Liver (tissue), 9 donors: ENCODE measurements around the gene SPAST. TPM values are rescaled to one million over a fixed set of nuclear protein-coding genes. Genes with fewer than 3 reads are reported as not detected.
"Not testable (repeated sequence)": the region's sequence is repeated elsewhere in the genome, so short reads cannot be mapped to it uniquely, and the experiment has no call there.

Experiments
- DNase-seq: peaks from one replicate; pipeline ENCODE4 v3.0.0-alpha.2; 2017; ENCODE audit warnings: low spot score
- H3K27ac ChIP-seq, 2 donors: one replicate each; pipeline ENCODE4 v1.7.0; 2013; ENCODE audit warnings: inconsistent platforms in 2 of 2, low read length in 2 of 2, control low read depth in 1 of 2, low read depth in 1 of 2, mild to moderate bottlenecking in 1 of 2
- H3K27me3 ChIP-seq, 4 donors: one replicate each; pipeline versions ENCODE4 v1.6.1 to v1.7.0; 2013; ENCODE audit warnings: low read length in 3 of 4, inconsistent platforms in 1 of 4, mild to moderate bottlenecking in 1 of 4, moderate library complexity in 1 of 4; ENCODE audit not compliant: control insufficient read depth in 4 of 4, insufficient read depth in 4 of 4
- H3K36me3 ChIP-seq, 4 donors: one replicate each; pipeline versions ENCODE4 v1.6.1 to v1.7.0; 2013; ENCODE audit warnings: low read length in 3 of 4, mild to moderate bottlenecking in 3 of 4, low read depth in 1 of 4, moderate library complexity in 1 of 4; ENCODE audit not compliant: control insufficient read depth in 4 of 4, insufficient read depth in 3 of 4
- H3K4me1 ChIP-seq, 4 donors: one replicate each; pipeline versions ENCODE4 v1.6.1 to v1.7.0; 2013; ENCODE audit warnings: low read length in 3 of 4, mild to moderate bottlenecking in 3 of 4, moderate library complexity in 1 of 4; ENCODE audit not compliant: control insufficient read depth in 4 of 4, insufficient read depth in 4 of 4
- H3K4me3 ChIP-seq, 3 donors: one replicate each; pipeline versions ENCODE4 v1.6.1 to v1.7.0; 2013; ENCODE audit warnings: low read length in 3 of 3, control low read depth in 1 of 3, low read depth in 1 of 3, mild to moderate bottlenecking in 1 of 3
- H3K9ac ChIP-seq, 2 donors: one replicate each; pipeline ENCODE4 v1.7.0; 2013; ENCODE audit warnings: low read length in 2 of 2, mild to moderate bottlenecking in 2 of 2, moderate library complexity in 2 of 2, control low read depth in 1 of 2, low read depth in 1 of 2
- H3K9me3 ChIP-seq, 4 donors: one replicate each; pipeline versions ENCODE4 v1.6.1 to v1.7.0; 2013; ENCODE audit warnings: low read length in 3 of 4; ENCODE audit not compliant: control insufficient read depth in 4 of 4
- ATF3 ChIP-seq: IDR thresholded peaks from 2 replicates; pipeline ENCODE4 v1.6.1; 2016; ENCODE audit warnings: antibody characterized with exemption
- CTCF ChIP-seq: fragments of 150-350 bp; IDR thresholded peaks from 2 replicates; pipeline ENCODE4 v1.5.1; 2017; ENCODE audit warnings: improper control_type of control experiment, low read depth, low read length; ENCODE audit not compliant: missing input control
- FOXA2 ChIP-seq: IDR thresholded peaks from 2 replicates; pipeline ENCODE4 v1.6.1; 2016; ENCODE audit warnings: antibody characterized with exemption
- GABPA ChIP-seq, 2 donors: IDR thresholded peaks in 1 of 2; conservative IDR thresholded peaks in 1 of 2; 2 replicates each; pipeline ENCODE4 v1.6.1; 2016; ENCODE audit warnings: antibody characterized with exemption in 2 of 2, mild to moderate bottlenecking in 1 of 2, moderate library complexity in 1 of 2
- HNF4A ChIP-seq, 2 donors: conservative IDR thresholded peaks; 2 replicates each; pipeline ENCODE4 v1.6.1; 2016; ENCODE audit warnings: antibody characterized with exemption in 2 of 2, mild to moderate bottlenecking in 2 of 2
- HNF4G ChIP-seq: IDR thresholded peaks from 2 replicates; pipeline ENCODE4 v1.6.1; 2016; ENCODE audit warnings: antibody characterized with exemption
- JUND ChIP-seq, 2 donors: IDR thresholded peaks; 2 replicates each; pipeline ENCODE4 v1.6.1; 2016; ENCODE audit warnings: antibody characterized with exemption in 2 of 2
- NR2F2 ChIP-seq: IDR thresholded peaks from 2 replicates; pipeline ENCODE4 v1.6.1; 2016; ENCODE audit warnings: antibody characterized with exemption
- RAD21 ChIP-seq, 2 donors: IDR thresholded peaks; 2 replicates each; pipeline ENCODE4 v1.6.1; 2016; ENCODE audit warnings: antibody characterized with exemption in 2 of 2, mild to moderate bottlenecking in 2 of 2
- REST ChIP-seq: IDR thresholded peaks from 2 replicates; pipeline ENCODE4 v1.6.1; 2016; ENCODE audit warnings: antibody characterized with exemption, mild to moderate bottlenecking
- RXRA ChIP-seq, 2 donors: IDR thresholded peaks; 2 replicates each; pipeline ENCODE4 v1.6.1; 2017 to 2018; ENCODE audit warnings: antibody characterized with exemption in 2 of 2, mild to moderate bottlenecking in 1 of 2
- SP1 ChIP-seq: IDR thresholded peaks from 2 replicates; pipeline ENCODE4 v1.6.1; 2018; ENCODE audit warnings: antibody characterized with exemption, mild to moderate bottlenecking
- YY1 ChIP-seq: IDR thresholded peaks from 2 replicates; pipeline ENCODE4 v1.6.1; 2016; ENCODE audit warnings: antibody characterized with exemption, mild to moderate bottlenecking
- ZBTB33 ChIP-seq: IDR thresholded peaks from 2 replicates; pipeline ENCODE4 v1.6.1; 2016; ENCODE audit warnings: antibody characterized with exemption
- WGBS: extraction: QIAGEN DNeasy Blood & Tissue Kit; methylation state at CpG from one replicate; pipeline ENCODE4 v1.1.7; 2013; 5-methylcytosine and 5-hydroxymethylcytosine counted together
- polyA plus RNA-seq, 2 donors: library from polyadenylated mRNA; stranded (reverse) in 1 of 2; unstranded in 1 of 2; fragments of 200-250 nt in 1 of 2; fragments of >200 nt in 1 of 2; fragmentation: Nextera tagmentation in 1 of 2; extraction: Ambion mirVana in 1 of 2; gene quantifications; one replicate each; pipeline versions ENCODE4 v1.2.1 to v1.2.3, GENCODE V29; 2013 to 2015
- total RNA-seq, 2 donors: library from RNA; depleted of rRNA; stranded (reverse); fragments of >200 nt; gene quantifications; one replicate each; pipeline ENCODE4 v1.2.3, GENCODE V29; 2014
- donor health status: healthy.
- donor health status: healthy.
- donor health status: healthy.
- donor health status: healthy.
- donor health status: healthy.

SPAST gene
- total and polyA plus RNA-seq, 4 donors, result 3.2 to 16.8 (median 7.7) TPM

GRCh38 chr2:32135409-32135808 lies 72.1 kb downstream of the SPAST start:
- no peaks in the 10 kb centered on the region for H3K4me1 ChIP-seq
- H3K27ac ChIP-seq, result no peak overlapping the region
- no peak for DNase-seq
- H3K36me3 ChIP-seq, result peaks cover 0 to 25% (median 7%) of the 10 kb centered on the region in 4 donors
- H3K9me3 ChIP-seq, result no peaks in the 10 kb centered on the region
- H3K9ac ChIP-seq, result no peak overlapping the region
- 90% methylated on average over 8 of the region's 8 CpGs for WGBS
- no peaks in the 10 kb centered on the region for H3K27me3 ChIP-seq
- no peak overlapping the region for H3K4me3 ChIP-seq
- TF ChIP-seq GABPA (IDR thresholded peaks at IDR 0.05 in 1 of 2, conservative IDR thresholded peaks at IDR 0.05 in 1 of 2), result no peak
- no peak for TF ChIP-seq RXRA (IDR thresholded peaks at IDR 0.05)
- peak in 1 of 2 donors; percentile 31 for TF ChIP-seq JUND (IDR thresholded peaks at IDR 0.05)
- TF ChIP-seq HNF4A (conservative IDR thresholded peaks at IDR 0.05), result no peak
- TF ChIP-seq ZBTB33, result no peak
- TF ChIP-seq RAD21 (IDR thresholded peaks at IDR 0.05), result peak; percentile 37 to 55
- no peak for TF ChIP-seq HNF4G
- TF ChIP-seq CTCF, result peak; percentile 25
- no peak for TF ChIP-seq ATF3

DNA sequence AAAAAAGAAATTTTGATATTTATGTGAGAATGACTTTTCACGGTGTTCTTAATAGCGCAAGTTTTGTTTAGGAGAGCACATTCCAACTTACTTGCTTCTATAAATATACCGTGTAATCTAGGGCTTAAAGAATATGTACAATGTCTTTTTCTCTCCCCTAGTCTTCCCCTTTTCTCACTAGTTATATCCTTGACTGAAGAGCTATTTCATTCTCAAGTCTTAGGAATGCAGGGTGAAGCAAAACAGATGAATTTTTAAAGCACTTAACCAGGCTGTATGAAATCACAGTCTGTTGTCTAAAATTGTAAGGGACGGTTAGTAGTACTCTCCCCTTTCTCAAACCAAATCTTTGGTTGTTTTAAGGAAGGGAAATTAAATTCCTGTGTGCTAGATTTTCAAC lies 72.7 kb downstream of the SPAST start:
- no peaks in the 10 kb centered on the region for H3K27me3 ChIP-seq
- H3K27ac ChIP-seq, result no peak overlapping the region
- TF ChIP-seq REST (no peak), YY1 (no peak), FOXA2 (no peak), SP1 (no peak), HNF4G (no peak), NR2F2 (no peak), RAD21 (IDR thresholded peaks at IDR 0.05) (no peak), HNF4A (conservative IDR thresholded peaks at IDR 0.05) (no peak), JUND (IDR thresholded peaks at IDR 0.05) (no peak)
- H3K4me1 ChIP-seq, result no peaks in the 10 kb centered on the region
- peaks cover 0 to 20% (median 7%) of the 10 kb centered on the region in 4 donors for H3K36me3 ChIP-seq
- DNase-seq, result no peak
- H3K4me3 ChIP-seq, result no peak overlapping the region
- 94% methylated on average over 4 of the region's 4 CpGs for WGBS
- no peak overlapping the region for H3K9ac ChIP-seq
- no peaks in the 10 kb centered on the region for H3K9me3 ChIP-seq

DNA sequence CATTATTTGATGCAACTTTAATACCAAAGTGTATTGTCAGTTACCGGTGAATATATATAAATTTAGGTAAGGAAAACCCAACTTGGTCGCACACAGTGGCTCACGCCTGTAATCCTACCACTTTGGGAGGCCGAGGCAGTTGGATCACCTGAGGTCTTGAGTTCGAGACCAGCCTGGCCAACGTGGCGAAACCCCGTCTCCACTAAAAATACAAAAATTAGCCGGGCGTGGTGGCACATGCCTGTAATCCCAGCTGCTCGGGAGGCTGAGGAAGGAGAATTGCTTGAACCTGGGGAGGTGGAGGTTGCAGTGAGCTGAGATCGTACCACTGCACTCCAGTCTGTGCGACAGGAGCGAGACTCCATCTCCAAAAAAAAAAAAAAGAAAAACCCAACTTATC lies 88.2 kb downstream of the SPAST start:
- not testable (repeated sequence) for DNase-seq, H3K27me3 ChIP-seq, H3K9ac ChIP-seq, H3K9me3 ChIP-seq, H3K4me1 ChIP-seq, H3K27ac ChIP-seq, H3K4me3 ChIP-seq
- H3K36me3 ChIP-seq, result peaks cover 0 to 11% (median 5%) of the 10 kb centered on the region in 4 donors
- 97% methylated on average over 14 of the region's 14 CpGs for WGBS
